Measurements from ENCODE around the gene CAMP. TPM values are rescaled to one million over a fixed set of nuclear protein-coding genes. Genes with fewer than 3 reads are reported as not detected.
A peak's percentile ranks its signal among the peaks of the same experiment; 100 is the strongest.

The CAMP gene
- total RNA-seq, 2 experiments from 2014 or later = not detected

Small RNA genes lying within 50 kb of the gene (microRNA-seq; reads per million reads assigned to microRNA genes)
- 9.8 reads per million, percentile 24 among the genes with 10 or more reads in this experiment for gene MIR4443

Other genes with a start within 250 kb of the CAMP start
- 100 to 1,000 TPM; 119 to 120 TPM for gene MAP4, start 207.1 kb upstream of the CAMP start, total RNA-seq
- gene CDC25A, start 35.1 kb upstream of the CAMP start, total RNA-seq = 10 to 100 TPM; 30.3 to 31.3 TPM
- 10 to 100 TPM; 29.7 to 30.3 TPM for gene ZNF589, start 17.6 kb downstream of the CAMP start, total RNA-seq
- 10 to 100 TPM; 34.1 to 37.7 TPM for gene NME6, start 77.9 kb downstream of the CAMP start, total RNA-seq
- gene SPINK8, start 110.2 kb downstream of the CAMP start, total RNA-seq = not detected
- not detected for gene FBXW12, start 148.7 kb downstream of the CAMP start, total RNA-seq
- 1 to 10 TPM in 1 of 2 experiments, under 1 TPM in 1; 0.76 to 1.7 TPM for gene PLXNB1, start 206.6 kb downstream of the CAMP start, total RNA-seq
- gene CCDC51, start 216.6 kb downstream of the CAMP start, total RNA-seq = 10 to 100 TPM; 16.3 to 16.5 TPM
- 100 to 1,000 TPM; 339 to 364 TPM for gene TMA7, start 216.8 kb downstream of the CAMP start, total RNA-seq
- 10 to 100 TPM; 18.8 to 20.3 TPM for gene ATRIP, start 223.2 kb downstream of the CAMP start, total RNA-seq